ENCODE measurements around the gene CFAP97D2. TPM values are rescaled to one million over a fixed set of nuclear protein-coding genes. Genes with fewer than 3 reads are reported as not detected.
"Not testable (repeated sequence)": the region's sequence is repeated elsewhere in the genome, so short reads cannot be mapped to it uniquely, and the experiment has no call there.

CFAP97D2 gene
- polyA plus RNA-seq, 1 donor: 0.06 TPM

DNA sequence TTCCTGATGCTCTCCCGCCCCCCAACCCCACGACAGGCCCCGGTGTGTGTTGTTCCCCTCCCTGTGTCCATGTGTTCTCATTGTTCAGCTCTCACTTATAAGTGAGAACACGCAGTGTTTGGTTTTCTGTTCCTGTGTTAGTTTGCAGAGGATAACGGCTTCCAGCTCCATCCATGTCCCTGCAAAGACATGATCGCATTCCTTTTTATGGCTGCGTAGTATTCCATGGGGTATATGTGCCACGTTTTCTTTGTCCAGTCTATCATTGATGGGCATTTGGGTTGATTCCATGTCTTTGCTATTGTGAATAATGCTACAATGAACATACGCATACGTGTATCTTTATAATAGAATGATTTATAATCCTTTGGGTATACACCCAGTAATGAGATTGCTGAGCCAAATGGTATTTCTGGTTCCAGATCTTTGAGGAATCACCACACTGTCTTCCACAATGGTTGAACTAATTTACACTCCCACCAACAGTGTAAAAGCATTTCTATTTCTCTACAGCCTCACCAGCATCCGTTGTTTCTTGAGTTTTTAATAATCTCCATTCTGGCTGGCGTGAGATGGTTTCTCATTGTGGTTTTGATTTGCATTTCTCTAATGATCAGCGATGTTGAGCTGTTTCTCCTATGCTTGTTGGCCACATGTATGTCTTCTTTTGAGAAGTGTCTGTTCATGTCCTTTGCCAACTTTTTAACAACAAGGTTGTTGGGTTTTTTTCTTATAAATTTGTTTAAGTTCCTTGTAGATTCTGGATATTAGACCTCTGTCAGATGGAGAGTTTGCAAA is 20.0 kb upstream of the CFAP97D2 start:
- not testable (repeated sequence) for DNase-seq; H3K4me3 ChIP-seq (ENCODE audit: low read length); H3K36me3 ChIP-seq (ENCODE audit: control insufficient read depth, insufficient read depth, low read length); H3K4me1 ChIP-seq (ENCODE audit: control insufficient read depth, insufficient read depth, low read length); H3K27ac ChIP-seq (ENCODE audit: low read length); H3K9me3 ChIP-seq (ENCODE audit: control insufficient read depth, low read depth, low read length)
- WGBS (ENCODE audit: insufficient coverage, low lambda C conversion rate): 67% methylated on average over 3 of the region's 13 CpGs
- H3K27me3 ChIP-seq (ENCODE audit: control insufficient read depth, insufficient read depth, low read length): peaks cover 17% of the 10 kb centered on the region

DNA sequence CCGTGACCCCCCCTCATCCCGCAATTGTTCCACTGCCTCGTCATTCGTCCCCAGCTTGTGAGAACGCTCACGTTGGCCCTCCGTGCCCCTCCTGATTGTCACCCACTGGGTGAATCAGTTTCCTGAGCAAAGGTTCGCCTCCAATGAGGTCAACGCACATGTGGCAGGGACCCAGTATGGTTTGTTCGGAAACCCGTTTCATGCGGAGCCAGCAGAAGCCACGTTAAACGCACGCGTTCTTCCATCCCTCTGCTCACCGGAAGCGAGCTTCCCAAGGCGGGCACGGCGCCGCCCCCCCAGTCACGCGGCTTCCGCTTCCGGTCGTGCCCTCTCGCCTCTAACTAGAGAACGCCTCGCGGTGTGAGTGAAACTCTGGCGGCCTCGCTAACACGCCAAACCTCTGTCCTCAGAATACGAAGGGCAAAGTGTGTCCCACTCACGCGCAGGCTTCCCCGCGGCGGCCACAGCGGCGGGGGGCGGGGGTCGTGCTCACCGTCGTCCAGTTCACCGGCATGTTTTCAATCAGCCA is 18.0 kb upstream of the CFAP97D2 start:
- peaks cover 4% of the 10 kb centered on the region for H3K9me3 ChIP-seq (ENCODE audit: control insufficient read depth, low read depth, low read length)
- no CpG with 5 or more reads among the region's 47 CpGs for WGBS (ENCODE audit: insufficient coverage, low lambda C conversion rate)
- peaks cover 18% of the 10 kb centered on the region for H3K27me3 ChIP-seq (ENCODE audit: control insufficient read depth, insufficient read depth, low read length)
- no peaks in the 10 kb centered on the region for H3K36me3 ChIP-seq (ENCODE audit: control insufficient read depth, insufficient read depth, low read length)
- H3K27ac ChIP-seq (ENCODE audit: low read length): no peak overlapping the region
- no peaks in the 10 kb centered on the region for H3K4me1 ChIP-seq (ENCODE audit: control insufficient read depth, insufficient read depth, low read length)
- DNase-seq: no peak
- no peak overlapping the region for H3K4me3 ChIP-seq (ENCODE audit: low read length)

- H3K36me3 ChIP-seq (ENCODE audit: control insufficient read depth, insufficient read depth, low read length): no peaks in the 10 kb centered on the region
- H3K9me3 ChIP-seq (ENCODE audit: control insufficient read depth, low read depth, low read length): peaks cover 4% of the 10 kb centered on the region
- no peak overlapping the region for H3K4me3 ChIP-seq (ENCODE audit: low read length)
- 0% methylated on average over 1 of the region's 32 CpGs for WGBS (ENCODE audit: insufficient coverage, low lambda C conversion rate)
- no peaks in the 10 kb centered on the region for H3K4me1 ChIP-seq (ENCODE audit: control insufficient read depth, insufficient read depth, low read length)
- H3K27me3 ChIP-seq (ENCODE audit: control insufficient read depth, insufficient read depth, low read length): peaks cover 18% of the 10 kb centered on the region
- no peak overlapping the region for H3K27ac ChIP-seq (ENCODE audit: low read length)
- peak in 1 of 2 donors; percentile 22 for DNase-seq
Measured at GRCh38 chr13:114161644-114162532, 17.2 kb upstream of the CFAP97D2 start.

DNA sequence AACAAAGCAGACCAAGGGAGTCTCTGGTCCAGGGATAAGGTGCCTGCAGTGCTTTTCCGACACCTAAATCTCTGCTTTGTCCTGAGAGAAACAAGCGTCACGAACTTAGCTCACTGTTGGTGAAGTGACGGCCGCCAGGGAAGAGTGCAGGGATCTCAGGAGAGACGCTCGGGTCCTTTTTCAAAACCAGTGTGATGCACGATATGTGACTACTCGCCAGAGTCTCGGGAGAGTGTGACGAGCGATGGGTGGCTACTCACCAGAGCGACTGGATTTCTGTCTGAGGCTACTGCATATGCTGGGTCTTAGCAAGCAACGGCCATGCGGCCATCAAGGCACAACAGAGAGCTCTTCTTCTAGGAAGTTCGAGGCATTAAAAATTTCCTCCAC is 16.5 kb upstream of the CFAP97D2 start:
- H3K36me3 ChIP-seq (ENCODE audit: control insufficient read depth, insufficient read depth, low read length): no peaks in the 10 kb centered on the region
- WGBS (ENCODE audit: insufficient coverage, low lambda C conversion rate): no CpG with 5 or more reads among the region's 16 CpGs
- H3K27ac ChIP-seq (ENCODE audit: low read length): no peak overlapping the region
- H3K27me3 ChIP-seq (ENCODE audit: control insufficient read depth, insufficient read depth, low read length): peaks cover 18% of the 10 kb centered on the region
- H3K9me3 ChIP-seq (ENCODE audit: control insufficient read depth, low read depth, low read length): peaks cover 4% of the 10 kb centered on the region
- H3K4me1 ChIP-seq (ENCODE audit: control insufficient read depth, insufficient read depth, low read length): no peaks in the 10 kb centered on the region
- H3K4me3 ChIP-seq (ENCODE audit: low read length): no peak overlapping the region
- no peak for DNase-seq

GRCh38 chr13:114164053-114164452 is 15.0 kb upstream of the CFAP97D2 start:
- no peak overlapping the region for H3K4me3 ChIP-seq (ENCODE audit: low read length)
- peaks cover 18% of the 10 kb centered on the region for H3K27me3 ChIP-seq (ENCODE audit: control insufficient read depth, insufficient read depth, low read length)
- H3K27ac ChIP-seq (ENCODE audit: low read length): no peak overlapping the region
- peaks cover 4% of the 10 kb centered on the region for H3K9me3 ChIP-seq (ENCODE audit: control insufficient read depth, low read depth, low read length)
- DNase-seq: no peak
- H3K36me3 ChIP-seq (ENCODE audit: control insufficient read depth, insufficient read depth, low read length): no peaks in the 10 kb centered on the region
- no CpG with 5 or more reads among the region's 14 CpGs for WGBS (ENCODE audit: insufficient coverage, low lambda C conversion rate)
- no peaks in the 10 kb centered on the region for H3K4me1 ChIP-seq (ENCODE audit: control insufficient read depth, insufficient read depth, low read length)

DNA sequence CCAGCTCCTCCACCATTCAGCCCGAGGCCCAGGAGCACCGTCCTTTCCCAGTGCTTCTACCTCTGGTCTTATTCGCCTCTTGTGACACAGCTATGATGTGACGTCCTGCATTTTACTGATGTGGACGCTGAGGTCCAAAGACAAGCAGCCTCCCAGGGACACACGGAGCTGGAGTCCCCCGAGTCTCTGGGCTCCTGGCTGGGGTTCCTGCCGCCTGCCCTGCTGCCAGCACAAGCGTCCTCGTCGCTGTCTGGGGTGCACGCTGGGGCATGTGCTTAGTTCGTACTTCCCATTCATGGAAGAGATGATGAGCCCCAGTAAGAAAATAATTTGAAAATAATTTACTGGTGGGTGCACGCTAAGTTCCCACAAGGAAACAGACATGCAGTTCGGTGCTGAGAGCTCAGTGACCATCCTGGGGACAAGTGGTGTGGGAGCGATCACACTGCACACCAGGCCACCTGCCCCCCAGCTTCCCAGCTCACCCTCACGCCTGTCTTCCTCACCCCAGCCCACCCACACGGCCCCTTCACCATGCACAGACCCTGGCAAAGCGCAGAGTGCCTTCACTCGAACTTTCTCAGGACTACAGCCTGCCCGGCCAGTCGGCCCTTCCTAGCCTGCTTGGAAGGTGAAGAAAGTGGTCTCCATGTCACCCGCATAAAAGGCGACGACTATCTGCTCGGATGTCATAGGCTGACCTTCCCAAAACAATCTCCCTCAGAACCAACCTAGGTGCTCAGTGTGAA is 14.2 kb upstream of the CFAP97D2 start:
- no CpG with 5 or more reads among the region's 26 CpGs for WGBS (ENCODE audit: insufficient coverage, low lambda C conversion rate)
- Histone ChIP-seq H3K9me3 (ENCODE audit: control insufficient read depth, low read depth, low read length) (peaks cover 4% of the 10 kb centered on the region), H3K36me3 (ENCODE audit: control insufficient read depth, insufficient read depth, low read length) (no peaks in the 10 kb centered on the region), H3K27me3 (ENCODE audit: control insufficient read depth, insufficient read depth, low read length) (peaks cover 18% of the 10 kb centered on the region), H3K4me3 (ENCODE audit: low read length) (no peak overlapping the region), H3K4me1 (ENCODE audit: control insufficient read depth, insufficient read depth, low read length) (no peaks in the 10 kb centered on the region), H3K27ac (ENCODE audit: low read length) (no peak overlapping the region)
- DNase-seq: no peak

DNA sequence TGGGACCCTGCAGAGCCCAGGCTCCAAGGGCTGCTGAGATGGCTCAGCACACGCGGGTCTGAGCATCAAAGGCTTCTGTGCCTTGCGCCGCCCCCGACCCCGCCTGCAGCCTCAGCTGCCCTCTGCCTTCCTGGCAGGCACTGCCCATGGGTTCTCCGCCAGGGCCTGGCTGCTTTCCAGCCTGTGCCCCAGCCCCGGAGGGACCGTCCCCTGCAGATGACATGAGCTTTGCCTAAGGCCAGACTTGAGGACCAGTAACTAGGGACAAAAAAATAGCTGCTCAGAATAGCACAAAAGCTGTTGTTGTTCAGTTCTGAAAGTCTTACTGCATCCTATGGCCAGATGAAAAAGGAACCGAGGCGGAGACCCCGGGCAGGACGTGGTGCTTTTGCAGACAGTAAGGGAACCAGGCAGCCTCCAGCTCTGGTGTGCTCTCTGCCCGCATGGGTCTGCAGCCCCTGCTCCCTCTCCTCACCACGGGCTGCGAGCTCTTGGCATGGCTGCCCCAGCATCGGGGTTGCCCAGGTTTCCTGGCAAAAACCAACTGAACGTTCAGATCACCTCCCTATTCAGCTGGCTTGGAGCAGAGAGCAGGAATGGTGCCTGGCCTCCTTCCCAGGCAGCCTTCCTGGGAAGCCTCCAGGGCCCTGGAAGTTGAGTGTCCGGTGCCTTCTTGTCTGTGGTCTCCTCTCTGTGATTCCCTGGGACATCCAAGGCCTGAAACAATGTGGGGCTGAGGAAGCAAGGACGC is 12.5 kb upstream of the CFAP97D2 start:
- Histone ChIP-seq H3K36me3 (ENCODE audit: control insufficient read depth, insufficient read depth, low read length) (no peaks in the 10 kb centered on the region), H3K27me3 (ENCODE audit: control insufficient read depth, insufficient read depth, low read length) (peaks cover 13% of the 10 kb centered on the region), H3K27ac (ENCODE audit: low read length) (no peak overlapping the region), H3K9me3 (ENCODE audit: control insufficient read depth, low read depth, low read length) (no peaks in the 10 kb centered on the region), H3K4me3 (ENCODE audit: low read length) (no peak overlapping the region), H3K4me1 (ENCODE audit: control insufficient read depth, insufficient read depth, low read length) (no peaks in the 10 kb centered on the region)
- WGBS (ENCODE audit: insufficient coverage, low lambda C conversion rate): no CpG with 5 or more reads among the region's 20 CpGs
- no peak for DNase-seq

DNA sequence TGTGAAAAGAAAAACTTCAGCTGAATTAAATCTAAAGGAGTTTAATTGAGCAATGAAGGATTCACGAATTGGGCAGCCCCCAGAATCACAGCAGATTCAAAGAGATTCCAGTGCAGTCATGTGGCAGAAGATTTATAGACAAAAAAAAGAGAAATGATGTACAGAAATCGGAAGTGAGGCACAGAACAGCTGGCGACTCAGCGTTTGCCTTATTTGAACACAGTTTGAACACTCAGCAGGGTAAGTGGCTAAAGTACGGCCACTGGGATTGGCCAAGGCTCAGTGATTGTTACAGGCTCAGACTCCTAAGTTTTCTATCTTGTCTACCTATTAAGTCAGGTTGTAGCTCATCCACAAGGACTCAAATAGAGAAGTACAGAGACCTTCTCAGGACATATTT is 11.6 kb upstream of the CFAP97D2 start:
- no peaks in the 10 kb centered on the region for H3K36me3 ChIP-seq (ENCODE audit: control insufficient read depth, insufficient read depth, low read length)
- H3K4me1 ChIP-seq (ENCODE audit: control insufficient read depth, insufficient read depth, low read length): no peaks in the 10 kb centered on the region
- no peaks in the 10 kb centered on the region for H3K9me3 ChIP-seq (ENCODE audit: control insufficient read depth, low read depth, low read length)
- no peak overlapping the region for H3K27ac ChIP-seq (ENCODE audit: low read length)
- WGBS (ENCODE audit: insufficient coverage, low lambda C conversion rate): 100% methylated on average over 1 of the region's 5 CpGs
- no peak overlapping the region for H3K4me3 ChIP-seq (ENCODE audit: low read length)
- DNase-seq: no peak
- peaks cover 5% of the 10 kb centered on the region for H3K27me3 ChIP-seq (ENCODE audit: control insufficient read depth, insufficient read depth, low read length)

DNA sequence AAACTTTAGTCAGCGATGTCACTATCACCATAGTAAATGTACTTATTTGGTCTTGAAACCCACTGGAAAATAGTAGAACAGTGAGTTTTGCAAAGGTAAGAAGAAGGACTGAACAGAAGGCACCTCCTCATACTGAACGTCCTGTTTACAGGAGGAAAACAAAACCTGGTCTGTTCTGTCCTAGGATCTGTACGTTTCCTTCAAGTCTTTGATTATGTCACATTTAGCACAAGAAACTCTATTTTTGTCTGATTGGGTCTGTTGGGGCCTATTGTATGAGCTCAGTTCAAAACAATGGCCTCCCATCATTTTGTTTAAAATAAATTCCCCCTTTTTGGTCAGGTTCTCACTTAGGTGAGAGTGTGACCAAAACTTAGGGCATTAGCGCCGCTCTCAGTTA is 11.2 kb upstream of the CFAP97D2 start:
- DNase-seq: no peak
- H3K4me1 ChIP-seq (ENCODE audit: control insufficient read depth, insufficient read depth, low read length): no peaks in the 10 kb centered on the region
- no peaks in the 10 kb centered on the region for H3K36me3 ChIP-seq (ENCODE audit: control insufficient read depth, insufficient read depth, low read length)
- H3K9me3 ChIP-seq (ENCODE audit: control insufficient read depth, low read depth, low read length): no peaks in the 10 kb centered on the region
- H3K27ac ChIP-seq (ENCODE audit: low read length): no peak overlapping the region
- no peak overlapping the region for H3K4me3 ChIP-seq (ENCODE audit: low read length)
- WGBS (ENCODE audit: insufficient coverage, low lambda C conversion rate): 86% methylated on average over 2 of the region's 5 CpGs
- peaks cover 3% of the 10 kb centered on the region for H3K27me3 ChIP-seq (ENCODE audit: control insufficient read depth, insufficient read depth, low read length)
